ENCODE data around the gene ADIRF.
"Not testable (repeated sequence)": the region's sequence is repeated elsewhere in the genome, so short reads cannot be mapped to it uniquely, and the experiment has no call there.

ADIRF gene

DNA sequence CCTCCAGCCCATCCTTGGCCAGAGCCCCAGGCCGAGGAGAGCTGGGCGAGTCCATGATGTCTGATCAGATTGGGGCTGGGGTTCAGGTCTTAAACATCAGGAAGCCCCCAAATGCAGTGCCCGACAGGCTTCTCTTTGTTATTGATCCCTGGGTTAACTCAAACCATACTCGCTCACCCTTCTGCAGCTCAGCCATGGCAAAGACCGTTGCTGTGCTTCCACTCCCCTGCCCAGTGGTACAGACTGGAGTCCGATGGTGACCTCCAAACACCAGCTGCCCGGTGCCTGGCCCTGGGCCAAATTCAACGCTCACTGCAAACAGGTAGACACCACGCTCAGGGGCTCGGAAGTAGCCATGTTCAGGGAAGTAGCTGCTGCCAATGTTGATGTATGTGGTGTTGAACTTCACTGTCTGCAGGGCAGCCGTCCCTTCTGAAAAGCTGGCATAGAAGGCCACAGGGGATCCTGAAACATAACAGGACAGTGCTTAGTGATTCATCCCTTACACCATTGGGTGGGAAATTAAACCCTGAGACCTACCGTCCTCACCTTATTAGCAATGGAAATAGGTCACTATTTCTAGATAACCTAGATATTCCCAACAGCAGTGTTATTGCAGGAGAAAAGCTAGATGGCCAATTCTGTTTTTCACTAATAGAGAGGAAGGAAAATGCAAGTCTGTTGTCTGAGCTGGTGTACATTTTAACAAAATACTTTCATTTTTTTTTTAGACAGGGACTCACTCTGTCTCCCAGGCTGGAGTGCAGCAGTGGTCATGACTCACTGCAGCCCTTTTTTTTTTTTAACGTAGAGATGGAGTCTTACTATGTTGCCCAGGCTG, 31.4 kb upstream of the ADIRF start:
- H3K4me3 ChIP-seq (replicated peaks; ENCODE audit: low read depth, low read length): no peak overlapping the region
- TF ChIP-seq, protein P1, sequence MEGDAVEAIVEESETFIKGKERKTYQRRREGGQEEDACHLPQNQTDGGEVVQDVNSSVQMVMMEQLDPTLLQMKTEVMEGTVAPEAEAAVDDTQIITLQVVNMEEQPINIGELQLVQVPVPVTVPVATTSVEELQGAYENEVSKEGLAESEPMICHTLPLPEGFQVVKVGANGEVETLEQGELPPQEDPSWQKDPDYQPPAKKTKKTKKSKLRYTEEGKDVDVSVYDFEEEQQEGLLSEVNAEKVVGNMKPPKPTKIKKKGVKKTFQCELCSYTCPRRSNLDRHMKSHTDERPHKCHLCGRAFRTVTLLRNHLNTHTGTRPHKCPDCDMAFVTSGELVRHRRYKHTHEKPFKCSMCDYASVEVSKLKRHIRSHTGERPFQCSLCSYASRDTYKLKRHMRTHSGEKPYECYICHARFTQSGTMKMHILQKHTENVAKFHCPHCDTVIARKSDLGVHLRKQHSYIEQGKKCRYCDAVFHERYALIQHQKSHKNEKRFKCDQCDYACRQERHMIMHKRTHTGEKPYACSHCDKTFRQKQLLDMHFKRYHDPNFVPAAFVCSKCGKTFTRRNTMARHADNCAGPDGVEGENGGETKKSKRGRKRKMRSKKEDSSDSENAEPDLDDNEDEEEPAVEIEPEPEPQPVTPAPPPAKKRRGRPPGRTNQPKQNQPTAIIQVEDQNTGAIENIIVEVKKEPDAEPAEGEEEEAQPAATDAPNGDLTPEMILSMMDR (IDR thresholded peaks at IDR 0.05; ENCODE audit: low read depth, low read length, missing control alignments): no peak
- no peak for DNase-seq (ENCODE audit: extremely low read depth, low read depth)

- TF ChIP-seq, protein P1 (IDR thresholded peaks at IDR 0.05; ENCODE audit: low read depth, low read length, missing control alignments): no peak
- DNase-seq (ENCODE audit: extremely low read depth, low read depth): no peak
- no peak overlapping the region for H3K4me3 ChIP-seq (replicated peaks; ENCODE audit: low read depth, low read length)
Observed at GRCh38 chr10:86937502-86938154, 30.7 kb upstream of the ADIRF start.

DNA sequence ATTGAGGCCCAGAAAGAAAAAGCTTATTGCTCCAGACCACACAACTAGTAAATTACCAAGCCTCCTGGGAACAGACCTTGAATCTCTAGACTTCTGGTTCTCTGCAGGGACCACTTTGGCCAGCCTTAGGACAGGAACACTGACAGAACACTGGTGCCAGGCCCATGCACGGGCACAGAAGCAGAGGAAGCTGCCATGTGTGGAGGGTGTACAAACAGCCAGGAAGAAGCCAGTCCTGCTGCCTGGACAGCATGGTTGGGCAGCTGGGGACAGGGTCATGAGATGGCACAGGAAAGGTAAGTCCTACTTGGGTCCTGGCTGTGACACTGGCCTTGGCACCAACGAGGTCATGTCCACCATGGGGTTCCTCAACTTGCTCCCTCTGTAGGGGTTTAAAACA, 30.0 kb upstream of the ADIRF start:
- TF ChIP-seq, protein P1 (IDR thresholded peaks at IDR 0.05; ENCODE audit: low read depth, low read length, missing control alignments): no peak
- no peak overlapping the region for H3K4me3 ChIP-seq (replicated peaks; ENCODE audit: low read depth, low read length)
- no peak for DNase-seq (ENCODE audit: extremely low read depth, low read depth)

- H3K4me3 ChIP-seq (replicated peaks; ENCODE audit: low read depth, low read length); DNase-seq (ENCODE audit: extremely low read depth, low read depth): not testable (repeated sequence)
Observed at GRCh38 chr10:86940076-86940475, 28.2 kb upstream of the ADIRF start.

GRCh38 chr10:86940677-86941076, 27.6 kb upstream of the ADIRF start:
- H3K4me3 ChIP-seq (replicated peaks; ENCODE audit: low read depth, low read length): no peak overlapping the region
- TF ChIP-seq, protein P1 (IDR thresholded peaks at IDR 0.05; ENCODE audit: low read depth, low read length, missing control alignments): no peak
- no peak for DNase-seq (ENCODE audit: extremely low read depth, low read depth)

- TF ChIP-seq, protein P1 (IDR thresholded peaks at IDR 0.05; ENCODE audit: low read depth, low read length, missing control alignments): no peak
- no peak for DNase-seq (ENCODE audit: extremely low read depth, low read depth)
Observed at GRCh38 chr10:86941426-86941825, 26.9 kb upstream of the ADIRF start.

GRCh38 chr10:86941991-86942421, 26.3 kb upstream of the ADIRF start:
- DNase-seq (ENCODE audit: extremely low read depth, low read depth): no peak
- TF ChIP-seq, protein P1 (IDR thresholded peaks at IDR 0.05; ENCODE audit: low read depth, low read length, missing control alignments): no peak

More at GRCh38 chr10:86941426-86941825, 26.9 kb upstream of the ADIRF start:
- H3K4me3 ChIP-seq (replicated peaks; ENCODE audit: low read depth, low read length): no peak overlapping the region

More at GRCh38 chr10:86941991-86942421, 26.3 kb upstream of the ADIRF start:
- no peak overlapping the region for H3K4me3 ChIP-seq (replicated peaks; ENCODE audit: low read depth, low read length)
